ENCODE results near the gene PHKB. TPM values are rescaled to one million over a fixed set of nuclear protein-coding genes. Genes with fewer than 3 reads are reported as not detected.

Gene PHKB
- total RNA-seq, 1 donor from 2014 or later = 57.7 TPM

DNA sequence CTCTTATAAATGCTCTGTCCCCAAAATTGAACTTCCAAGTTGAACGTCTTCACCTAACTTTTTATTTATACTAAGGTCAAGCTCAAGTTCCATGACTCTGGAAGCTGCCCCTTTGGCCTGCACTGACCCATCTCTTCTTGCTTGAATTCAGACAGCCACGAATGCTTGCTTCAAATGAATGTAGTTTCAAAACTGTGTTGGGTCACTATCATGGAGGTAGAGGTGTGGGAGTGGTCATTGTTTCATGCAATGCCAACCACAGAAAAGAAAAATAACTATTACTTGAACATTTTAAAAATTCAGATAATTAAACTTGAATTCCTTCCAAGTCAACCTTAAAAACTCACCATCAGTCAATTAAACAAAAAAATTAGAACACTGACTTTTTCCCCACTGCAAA is 2.8 kb upstream of the PHKB start:
- TF ChIP-seq, protein P1, sequence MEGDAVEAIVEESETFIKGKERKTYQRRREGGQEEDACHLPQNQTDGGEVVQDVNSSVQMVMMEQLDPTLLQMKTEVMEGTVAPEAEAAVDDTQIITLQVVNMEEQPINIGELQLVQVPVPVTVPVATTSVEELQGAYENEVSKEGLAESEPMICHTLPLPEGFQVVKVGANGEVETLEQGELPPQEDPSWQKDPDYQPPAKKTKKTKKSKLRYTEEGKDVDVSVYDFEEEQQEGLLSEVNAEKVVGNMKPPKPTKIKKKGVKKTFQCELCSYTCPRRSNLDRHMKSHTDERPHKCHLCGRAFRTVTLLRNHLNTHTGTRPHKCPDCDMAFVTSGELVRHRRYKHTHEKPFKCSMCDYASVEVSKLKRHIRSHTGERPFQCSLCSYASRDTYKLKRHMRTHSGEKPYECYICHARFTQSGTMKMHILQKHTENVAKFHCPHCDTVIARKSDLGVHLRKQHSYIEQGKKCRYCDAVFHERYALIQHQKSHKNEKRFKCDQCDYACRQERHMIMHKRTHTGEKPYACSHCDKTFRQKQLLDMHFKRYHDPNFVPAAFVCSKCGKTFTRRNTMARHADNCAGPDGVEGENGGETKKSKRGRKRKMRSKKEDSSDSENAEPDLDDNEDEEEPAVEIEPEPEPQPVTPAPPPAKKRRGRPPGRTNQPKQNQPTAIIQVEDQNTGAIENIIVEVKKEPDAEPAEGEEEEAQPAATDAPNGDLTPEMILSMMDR (IDR thresholded peaks at IDR 0.05) = no peak
- H3K36me3 Mint-ChIP-seq (ENCODE audit: low read depth) = peaks cover 16% of the 10 kb centered on the region
- peaks cover 39% of the 10 kb centered on the region for H3K4me1 Mint-ChIP-seq (ENCODE audit: low read depth)
- H3K27me3 Mint-ChIP-seq (ENCODE audit: low read depth) = no peaks in the 10 kb centered on the region
- no peaks in the 10 kb centered on the region for H3K9me3 Mint-ChIP-seq (ENCODE audit: low read depth)
- DNase-seq (ENCODE audit: low spot score) = no peak
- H3K4me3 Mint-ChIP-seq (ENCODE audit: unreplicated experiment) = no peak overlapping the region
- no peak overlapping the region for H3K27ac Mint-ChIP-seq (ENCODE audit: unreplicated experiment)

DNA sequence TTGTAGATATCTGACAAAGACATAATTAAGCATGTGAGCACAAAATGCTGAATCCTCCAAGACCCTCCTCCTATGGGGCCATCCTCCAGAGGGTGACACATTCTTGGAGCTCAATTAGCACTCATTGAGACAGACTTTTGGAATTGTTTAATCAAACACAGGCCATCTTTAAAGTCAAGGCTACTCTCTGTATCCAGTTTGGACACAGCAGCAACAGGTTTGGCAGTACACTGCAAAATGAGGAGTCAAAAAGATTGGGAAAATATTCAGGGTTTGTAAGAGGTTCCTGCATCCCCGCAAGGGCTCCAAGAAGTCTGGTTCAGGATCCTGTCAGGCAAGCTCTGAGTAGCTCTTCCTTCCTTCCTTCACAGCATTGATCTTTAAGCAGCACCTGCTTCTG is 1.5 kb upstream of the PHKB start:
- DNase-seq (ENCODE audit: low spot score) = no peak
- Mint-ChIP-seq H3K4me3 (ENCODE audit: unreplicated experiment) (peak overlapping the region; percentile 99), H3K36me3 (ENCODE audit: low read depth) (peaks cover 10% of the 10 kb centered on the region), H3K27ac (ENCODE audit: unreplicated experiment) (peak overlapping the region; percentile 97), H3K4me1 (ENCODE audit: low read depth) (peaks cover 52% of the 10 kb centered on the region), H3K27me3 (ENCODE audit: low read depth) (no peaks in the 10 kb centered on the region), H3K9me3 (ENCODE audit: low read depth) (no peaks in the 10 kb centered on the region)
- TF ChIP-seq, protein P1 (IDR thresholded peaks at IDR 0.05) = no peak

GRCh38 chr16:47460359-47460710 is 796 bp upstream of the PHKB start:
- DNase-seq (ENCODE audit: low spot score) = no peak

GRCh38 chr16:47461598-47462266 is 601 bp downstream of the PHKB start:
- Mint-ChIP-seq H3K27ac (ENCODE audit: unreplicated experiment) (peak overlapping the region; percentile 97), H3K4me1 (ENCODE audit: low read depth) (peaks cover 65% of the 10 kb centered on the region), H3K9me3 (ENCODE audit: low read depth) (no peaks in the 10 kb centered on the region), H3K27me3 (ENCODE audit: low read depth) (no peaks in the 10 kb centered on the region), H3K4me3 (ENCODE audit: unreplicated experiment) (peak overlapping the region; percentile 99), H3K36me3 (ENCODE audit: low read depth) (peaks cover 8% of the 10 kb centered on the region)
- no peak for DNase-seq (ENCODE audit: low spot score)
- TF ChIP-seq, protein P1 (IDR thresholded peaks at IDR 0.05) = peak; percentile 4

More at GRCh38 chr16:47460359-47460710, 796 bp upstream of the PHKB start:
- Mint-ChIP-seq H3K36me3 (ENCODE audit: low read depth) (peaks cover 8% of the 10 kb centered on the region), H3K27me3 (ENCODE audit: low read depth) (no peaks in the 10 kb centered on the region), H3K4me1 (ENCODE audit: low read depth) (peaks cover 59% of the 10 kb centered on the region), H3K4me3 (ENCODE audit: unreplicated experiment) (peak overlapping the region; percentile 99), H3K9me3 (ENCODE audit: low read depth) (no peaks in the 10 kb centered on the region), H3K27ac (ENCODE audit: unreplicated experiment) (peak overlapping the region; percentile 97)
- TF ChIP-seq, protein P1 (IDR thresholded peaks at IDR 0.05) = no peak

GRCh38 chr16:47463771-47464624 is 2.9 kb downstream of the PHKB start:
- no peak for DNase-seq (ENCODE audit: low spot score)
- TF ChIP-seq, protein P1 (IDR thresholded peaks at IDR 0.05) = no peak
- H3K4me3 Mint-ChIP-seq (ENCODE audit: unreplicated experiment) = no peak overlapping the region
- no peaks in the 10 kb centered on the region for H3K27me3 Mint-ChIP-seq (ENCODE audit: low read depth)
- no peaks in the 10 kb centered on the region for H3K9me3 Mint-ChIP-seq (ENCODE audit: low read depth)
- peaks cover 64% of the 10 kb centered on the region for H3K4me1 Mint-ChIP-seq (ENCODE audit: low read depth)
- peaks cover 2% of the 10 kb centered on the region for H3K36me3 Mint-ChIP-seq (ENCODE audit: low read depth)
- H3K27ac Mint-ChIP-seq (ENCODE audit: unreplicated experiment) = no peak overlapping the region
